Measurements from ENCODE around the gene TRRAP. TPM values are rescaled to one million over a fixed set of nuclear protein-coding genes. Genes with fewer than 3 reads are reported as not detected.
"Not testable (repeated sequence)": the region's sequence is repeated elsewhere in the genome, so short reads cannot be mapped to it uniquely, and the experiment has no call there.

The TRRAP gene
- total RNA-seq, 1 donor from 2014 or later, result 35.6 TPM

DNA sequence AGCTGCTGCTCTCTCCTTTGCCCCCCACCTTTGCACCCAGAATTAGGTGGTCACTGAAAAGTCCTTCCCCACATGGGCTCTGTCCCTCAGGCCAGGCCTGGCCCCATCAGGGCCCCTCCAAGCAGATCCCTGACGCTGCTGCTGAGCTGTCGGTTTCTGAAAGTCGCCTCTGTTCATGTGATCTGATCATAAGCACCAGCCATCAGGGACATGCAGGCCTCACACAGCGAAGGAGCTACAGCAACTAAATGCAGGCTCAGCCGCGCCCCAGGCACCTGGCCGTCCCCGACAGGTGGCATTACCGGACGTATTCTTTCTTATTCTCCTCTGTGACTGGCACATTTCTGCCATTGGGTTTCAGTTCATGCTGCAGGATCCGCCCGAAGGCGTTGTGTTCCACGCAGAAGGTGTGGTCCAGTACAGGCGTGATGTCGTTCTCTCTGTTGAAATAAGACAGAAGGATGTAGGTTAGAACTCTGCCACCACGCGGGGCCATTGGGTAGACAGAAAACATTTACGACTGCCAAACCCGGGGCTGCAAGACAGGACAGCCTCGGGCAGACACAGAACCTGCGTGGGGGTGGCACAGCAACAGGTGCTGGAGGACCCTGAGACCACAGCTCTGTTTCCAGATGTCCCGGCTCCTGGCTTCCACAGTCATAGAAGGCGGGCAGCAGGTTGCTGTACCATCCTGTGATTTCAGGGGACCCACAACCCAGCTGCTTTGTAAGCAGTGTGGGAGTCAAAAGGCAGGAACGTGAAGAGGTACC is 159.9 kb downstream of the TRRAP start:
- Histone ChIP-seq H3K9me3 (no peaks in the 10 kb centered on the region), H3K4me3 (no peak overlapping the region), H3K4me1 (peaks cover 5% of the 10 kb centered on the region), H3K27me3 (no peaks in the 10 kb centered on the region), H3K27ac (no peak overlapping the region), H3K36me3 (peaks cover 99% of the 10 kb centered on the region)
- TF ChIP-seq, protein P1, sequence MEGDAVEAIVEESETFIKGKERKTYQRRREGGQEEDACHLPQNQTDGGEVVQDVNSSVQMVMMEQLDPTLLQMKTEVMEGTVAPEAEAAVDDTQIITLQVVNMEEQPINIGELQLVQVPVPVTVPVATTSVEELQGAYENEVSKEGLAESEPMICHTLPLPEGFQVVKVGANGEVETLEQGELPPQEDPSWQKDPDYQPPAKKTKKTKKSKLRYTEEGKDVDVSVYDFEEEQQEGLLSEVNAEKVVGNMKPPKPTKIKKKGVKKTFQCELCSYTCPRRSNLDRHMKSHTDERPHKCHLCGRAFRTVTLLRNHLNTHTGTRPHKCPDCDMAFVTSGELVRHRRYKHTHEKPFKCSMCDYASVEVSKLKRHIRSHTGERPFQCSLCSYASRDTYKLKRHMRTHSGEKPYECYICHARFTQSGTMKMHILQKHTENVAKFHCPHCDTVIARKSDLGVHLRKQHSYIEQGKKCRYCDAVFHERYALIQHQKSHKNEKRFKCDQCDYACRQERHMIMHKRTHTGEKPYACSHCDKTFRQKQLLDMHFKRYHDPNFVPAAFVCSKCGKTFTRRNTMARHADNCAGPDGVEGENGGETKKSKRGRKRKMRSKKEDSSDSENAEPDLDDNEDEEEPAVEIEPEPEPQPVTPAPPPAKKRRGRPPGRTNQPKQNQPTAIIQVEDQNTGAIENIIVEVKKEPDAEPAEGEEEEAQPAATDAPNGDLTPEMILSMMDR (IDR thresholded peaks at IDR 0.05), result no peak
- intact Hi-C loops (cut with DNase I), result no loop called here
- no peak for ATAC-seq
- DNase-seq, result no peak

DNA sequence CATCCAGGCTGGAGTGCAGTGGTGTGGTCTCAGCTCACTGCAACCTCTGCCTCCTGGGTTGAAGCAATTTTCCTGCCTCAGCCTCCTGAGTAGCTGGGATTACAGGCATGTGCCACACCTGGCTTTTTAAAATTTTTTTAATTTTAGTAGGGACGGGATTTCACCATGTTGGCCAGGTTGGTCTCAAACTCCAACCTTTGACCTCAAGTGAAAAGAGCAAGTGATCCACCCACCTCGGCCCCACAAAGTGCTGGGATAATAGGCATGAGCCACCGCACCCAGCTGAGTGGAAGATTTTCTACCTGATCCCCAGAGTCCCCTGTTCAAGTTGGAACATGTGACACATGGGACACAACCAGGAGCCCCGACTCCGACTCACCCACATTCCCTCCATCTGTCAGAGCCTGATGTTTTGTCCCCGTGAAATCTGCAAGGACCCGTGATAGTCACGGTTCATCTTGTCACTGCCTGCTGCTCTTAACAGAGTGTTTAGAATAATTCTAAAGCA is 161.1 kb downstream of the TRRAP start:
- H3K4me3 ChIP-seq, result no peak overlapping the region
- H3K27ac ChIP-seq, result no peak overlapping the region
- H3K36me3 ChIP-seq, result peaks cover 99% of the 10 kb centered on the region
- TF ChIP-seq, protein P1 (IDR thresholded peaks at IDR 0.05), result no peak
- intact Hi-C loops (cut with DNase I), result no loop called here
- no peak for ATAC-seq
- peaks cover 5% of the 10 kb centered on the region for H3K4me1 ChIP-seq
- H3K9me3 ChIP-seq, result no peaks in the 10 kb centered on the region
- H3K27me3 ChIP-seq, result no peaks in the 10 kb centered on the region
- DNase-seq, result no peak

DNA sequence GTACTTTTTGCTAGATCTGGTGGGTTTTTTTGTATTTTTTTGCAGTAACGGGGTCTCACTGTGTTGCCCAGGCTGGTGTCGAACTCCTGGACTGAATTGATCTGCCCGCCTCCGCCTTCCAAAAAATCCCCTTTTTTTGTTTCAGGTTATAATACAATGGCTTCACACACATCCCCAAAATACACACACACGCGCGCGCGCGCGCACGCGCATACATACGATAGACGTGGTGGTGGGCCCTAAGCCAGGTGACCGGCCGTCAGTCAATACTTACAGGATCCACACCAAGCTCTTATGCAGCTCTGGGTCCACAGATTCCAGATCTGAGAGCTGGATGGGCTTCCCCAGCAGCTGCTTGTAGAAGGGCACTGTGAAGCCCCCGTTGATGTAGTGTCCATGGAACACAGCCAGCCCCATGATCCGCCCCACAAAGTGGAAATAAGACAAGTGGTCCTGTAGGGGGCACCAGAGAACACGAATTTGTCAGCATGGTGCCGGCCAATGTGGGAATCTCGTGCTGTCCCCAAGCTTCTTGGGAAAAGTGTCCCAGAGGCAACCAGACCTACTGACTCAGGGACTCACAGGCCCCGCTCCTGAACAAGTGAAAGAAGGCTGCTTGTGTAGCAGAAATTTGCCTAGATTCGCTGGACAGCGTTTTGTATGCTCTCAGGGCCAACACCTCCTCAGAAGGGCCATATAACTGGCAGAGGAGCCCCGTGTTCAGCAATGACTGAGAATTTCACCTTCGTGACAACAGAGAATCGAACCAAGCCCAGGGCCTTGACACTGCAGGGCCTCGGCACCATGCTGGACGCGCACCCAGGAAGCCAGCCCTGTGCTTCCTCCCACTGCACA is 162.0 kb downstream of the TRRAP start:
- Histone ChIP-seq H3K9me3 (no peaks in the 10 kb centered on the region), H3K4me1 (peaks cover 5% of the 10 kb centered on the region), H3K36me3 (peaks cover 99% of the 10 kb centered on the region), H3K27me3 (no peaks in the 10 kb centered on the region), H3K27ac (peak overlapping the region; percentile 58), H3K4me3 (no peak overlapping the region)
- peak; percentile 90 for ATAC-seq
- intact Hi-C loops (cut with DNase I), result loop anchor here (5.0 kb wide), 1 partner anchor 272 kb away; no protein-coding TSS in a partner anchor
- TF ChIP-seq, protein P1 (IDR thresholded peaks at IDR 0.05), result peak; percentile 70
- DNase-seq, result peak; percentile 73

DNA sequence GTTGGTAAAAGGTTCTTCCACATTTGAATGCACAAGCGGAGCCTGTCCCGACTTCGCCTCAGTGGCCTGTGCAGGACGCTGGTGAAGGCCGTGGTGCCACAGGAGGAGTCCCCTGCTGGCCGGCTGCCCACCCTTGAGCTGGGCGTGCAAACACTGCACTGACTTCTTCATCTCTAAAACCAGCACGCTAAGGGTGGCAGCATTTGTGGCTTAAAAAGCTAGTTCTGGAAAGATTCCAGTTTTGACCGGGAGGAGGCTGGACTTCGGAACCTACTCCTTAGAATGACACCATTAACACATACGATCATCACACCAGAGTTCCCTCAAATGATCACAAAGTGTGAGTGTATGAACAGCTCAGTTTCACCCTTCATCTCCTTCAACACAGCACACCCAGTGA is 163.2 kb downstream of the TRRAP start:
- ATAC-seq (no peak), DNase-seq (no peak)
- Histone ChIP-seq H3K27ac (no peak overlapping the region), H3K4me3 (no peak overlapping the region), H3K9me3 (no peaks in the 10 kb centered on the region), H3K27me3 (no peaks in the 10 kb centered on the region), H3K4me1 (peaks cover 5% of the 10 kb centered on the region), H3K36me3 (peaks cover 99% of the 10 kb centered on the region)
- intact Hi-C loops (cut with DNase I), result loop anchor here (5.0 kb wide), 1 partner anchor 271 kb away; no protein-coding TSS in a partner anchor
- TF ChIP-seq, protein P1 (IDR thresholded peaks at IDR 0.05), result no peak

DNA sequence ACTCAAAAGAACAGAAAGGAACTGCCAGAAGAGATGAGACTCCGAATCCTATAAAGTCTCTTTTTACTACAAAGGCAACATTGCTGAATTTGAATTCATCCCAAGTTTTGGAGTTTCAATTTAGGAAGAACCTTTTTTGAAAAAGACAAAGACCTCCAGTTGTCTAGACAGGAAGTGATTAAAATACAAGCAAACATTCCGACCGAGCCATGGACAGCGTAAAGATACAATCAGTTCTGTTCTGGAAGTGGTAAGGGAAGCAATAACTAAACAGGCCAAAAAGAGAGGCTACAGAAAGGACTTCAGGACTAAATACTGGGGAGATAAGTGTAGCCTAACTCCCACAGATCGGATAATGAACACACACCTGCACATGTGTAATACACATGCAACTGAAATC is 164.6 kb downstream of the TRRAP start:
- peaks cover 99% of the 10 kb centered on the region for H3K36me3 ChIP-seq

DNA sequence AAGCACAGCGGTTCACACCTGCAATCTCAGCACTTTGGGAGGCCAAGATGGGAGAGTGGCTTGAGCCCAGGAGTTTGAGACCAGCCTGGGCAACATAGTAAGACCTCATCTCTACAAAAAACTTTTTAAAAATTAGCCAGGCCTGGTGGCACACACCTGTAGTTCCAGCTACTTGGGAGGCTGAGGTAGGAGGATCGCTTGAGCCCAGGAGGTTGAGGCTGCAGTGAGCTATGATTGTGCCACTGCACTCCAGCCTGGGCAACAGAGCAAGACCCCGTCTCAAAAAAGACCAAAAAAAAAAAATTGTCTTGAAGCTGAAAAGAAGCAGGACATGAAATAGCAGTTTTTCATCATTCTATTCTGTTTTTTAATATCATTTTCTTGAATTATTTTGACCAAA is 166.5 kb downstream of the TRRAP start:
- not testable (repeated sequence) for H3K9me3 ChIP-seq, ATAC-seq, H3K4me1 ChIP-seq, H3K27me3 ChIP-seq, H3K4me3 ChIP-seq, DNase-seq, H3K27ac ChIP-seq
- intact Hi-C loops (cut with DNase I), result loop anchor here (5.0 kb wide), 1 partner anchor 267 kb away; no protein-coding TSS in a partner anchor
- peaks cover 99% of the 10 kb centered on the region for H3K36me3 ChIP-seq

More for the DNA sequence above, 164.6 kb downstream of the TRRAP start:
- no peaks in the 10 kb centered on the region for H3K9me3 ChIP-seq
- no peak overlapping the region for H3K27ac ChIP-seq
- no peak for ATAC-seq
- no peaks in the 10 kb centered on the region for H3K27me3 ChIP-seq
- H3K4me3 ChIP-seq, result no peak overlapping the region
- intact Hi-C loops (cut with DNase I), result loop anchor here (5.0 kb wide), 1 partner anchor 269 kb away; no protein-coding TSS in a partner anchor
- DNase-seq, result no peak
- TF ChIP-seq, protein P1 (IDR thresholded peaks at IDR 0.05), result no peak
- H3K4me1 ChIP-seq, result peaks cover 5% of the 10 kb centered on the region

DNA sequence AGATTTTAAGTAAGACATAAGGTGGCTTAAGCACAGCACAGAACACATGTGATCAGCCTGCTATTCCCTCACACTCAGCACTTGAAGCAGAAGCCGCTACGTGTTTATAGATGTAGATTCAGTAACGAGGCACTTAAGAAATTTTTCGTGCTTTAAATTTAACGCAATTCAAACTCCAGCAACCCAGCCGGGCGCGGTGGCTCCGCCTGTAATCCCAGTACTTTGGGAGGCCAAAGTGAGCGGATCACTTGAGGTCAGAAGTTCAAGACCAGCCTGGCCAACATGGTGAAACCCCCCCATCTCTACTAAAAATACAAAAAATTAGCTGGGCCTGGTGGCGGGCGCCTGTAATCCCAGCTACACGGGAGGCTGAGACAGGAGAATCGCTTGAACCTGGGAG is 167.9 kb downstream of the TRRAP start:
- DNase-seq; H3K9me3 ChIP-seq; H3K4me3 ChIP-seq; ATAC-seq; H3K27me3 ChIP-seq; H3K27ac ChIP-seq; H3K4me1 ChIP-seq; intact Hi-C loops (cut with DNase I): not testable (repeated sequence)
- H3K36me3 ChIP-seq, result peaks cover 99% of the 10 kb centered on the region
